Neural progenitor cell (in vitro differentiated cells): ENCODE data around the gene RALGDS. TPM values are rescaled to one million over a fixed set of nuclear protein-coding genes. Genes with fewer than 3 reads are reported as not detected.

Experiments
- DNase-seq: peaks from one replicate; pipeline ENCODE4 v3.0.0-alpha.2; 2016; ENCODE audit warnings: low spot score
- H2AFZ ChIP-seq: fragments of 200-600 bp; sonication (generic); replicated peaks from 2 replicates; pipeline ENCODE4 v1.6.1; 2016; ENCODE audit warnings: antibody characterized with exemption
- H3F3A ChIP-seq: fragments of 200-600 bp; sonication (generic); 2 replicates; pipeline ENCODE4 v1.6.1; 2016; ENCODE audit warnings: antibody characterized with exemption, low read depth
- H3K27ac ChIP-seq: fragments of 200-600 bp; sonication (generic); 2 replicates; pipeline ENCODE4 v1.5.1; 2016; ENCODE audit warnings: mild to moderate bottlenecking
- H3K27me3 ChIP-seq: fragments of 200-600 bp; sonication (generic); 2 replicates; pipeline ENCODE4 v1.6.1; 2016; ENCODE audit warnings: mild to moderate bottlenecking, moderate library complexity
- H3K36me3 ChIP-seq: fragments of 200-600 bp; sonication (generic); 2 replicates; pipeline ENCODE4 v1.5.1; 2016
- H3K4me1 ChIP-seq: fragments of 200-600 bp; sonication (generic); 2 replicates; pipeline ENCODE4 v1.6.1; 2016; ENCODE audit warnings: mixed run types
- H3K4me2 ChIP-seq: fragments of 200-600 bp; sonication (generic); 2 replicates; pipeline ENCODE4 v1.6.1; 2016
- H3K4me3 ChIP-seq: fragments of 200-600 bp; sonication (generic); 2 replicates; pipeline ENCODE4 v1.5.1; 2016
- H3K79me2 ChIP-seq: fragments of 200-600 bp; sonication (generic); 2 replicates; pipeline ENCODE4 v1.6.1; 2016; ENCODE audit warnings: low read depth
- H3K9ac ChIP-seq: fragments of 200-600 bp; sonication (generic); 2 replicates; pipeline ENCODE4 v1.6.1; 2016
- H3K9me3 ChIP-seq: fragments of 200-600 bp; sonication (generic); 2 replicates; pipeline ENCODE4 v1.5.1; 2016; ENCODE audit warnings: low read depth
- H4K20me1 ChIP-seq: fragments of 200-600 bp; sonication (generic); 2 replicates; pipeline ENCODE4 v1.6.1; 2016; ENCODE audit warnings: low read depth
- H3K27ac Mint-ChIP-seq: 3 replicates; pipeline ENCODE4 v1.8.0; 2021; ENCODE audit warnings: mixed read lengths
- H3K27me3 Mint-ChIP-seq: 2 replicates; pipeline ENCODE4 v1.8.0; 2022; ENCODE audit warnings: low read depth, mild to moderate bottlenecking, inconsistent platforms, moderate library complexity, mixed read lengths; ENCODE audit not compliant: insufficient read depth
- H3K36me3 Mint-ChIP-seq: 3 replicates; pipeline ENCODE4 v1.8.0; 2021; ENCODE audit warnings: mixed read lengths
- H3K4me1 Mint-ChIP-seq: 3 replicates; pipeline ENCODE4 v1.8.0; 2021; ENCODE audit warnings: mixed read lengths
- H3K4me3 Mint-ChIP-seq: 3 replicates; pipeline ENCODE4 v1.8.0; 2021; ENCODE audit warnings: mild to moderate bottlenecking, moderate library complexity, mixed read lengths
- H3K9me3 Mint-ChIP-seq: 3 replicates; pipeline ENCODE4 v1.8.0; 2020; ENCODE audit warnings: mixed read lengths
- EZH2 ChIP-seq: fragments of 200-600 bp; sonication (generic); IDR thresholded peaks from 2 replicates; pipeline ENCODE4 v1.6.1; 2017; ENCODE audit warnings: antibody characterized with exemption, mild to moderate bottlenecking, moderate library complexity
- EZH2phosphoT487 ChIP-seq: fragments of 200-600 bp; sonication (generic); IDR thresholded peaks from 2 replicates; pipeline ENCODE4 v1.6.1; 2017; ENCODE audit warnings: antibody characterized with exemption
- total RNA-seq: library from RNA; depleted of rRNA; stranded (reverse); fragments of >200 nt; gene quantifications from 2 replicates; pipeline ENCODE4 v1.2.3, GENCODE V29; 2015; ENCODE audit warnings: low replicate concordance
- TF ChIP-seq, protein P1 (sequence below): fragments of 200-600 bp; sonication (generic); IDR thresholded peaks from 2 replicates; pipeline ENCODE4 v1.5.1; 2017; ENCODE audit warnings: antibody characterized with exemption, mild to moderate bottlenecking

The RALGDS gene
- total RNA-seq, 1 donor from 2014 or later, result 24.1 TPM

DNA sequence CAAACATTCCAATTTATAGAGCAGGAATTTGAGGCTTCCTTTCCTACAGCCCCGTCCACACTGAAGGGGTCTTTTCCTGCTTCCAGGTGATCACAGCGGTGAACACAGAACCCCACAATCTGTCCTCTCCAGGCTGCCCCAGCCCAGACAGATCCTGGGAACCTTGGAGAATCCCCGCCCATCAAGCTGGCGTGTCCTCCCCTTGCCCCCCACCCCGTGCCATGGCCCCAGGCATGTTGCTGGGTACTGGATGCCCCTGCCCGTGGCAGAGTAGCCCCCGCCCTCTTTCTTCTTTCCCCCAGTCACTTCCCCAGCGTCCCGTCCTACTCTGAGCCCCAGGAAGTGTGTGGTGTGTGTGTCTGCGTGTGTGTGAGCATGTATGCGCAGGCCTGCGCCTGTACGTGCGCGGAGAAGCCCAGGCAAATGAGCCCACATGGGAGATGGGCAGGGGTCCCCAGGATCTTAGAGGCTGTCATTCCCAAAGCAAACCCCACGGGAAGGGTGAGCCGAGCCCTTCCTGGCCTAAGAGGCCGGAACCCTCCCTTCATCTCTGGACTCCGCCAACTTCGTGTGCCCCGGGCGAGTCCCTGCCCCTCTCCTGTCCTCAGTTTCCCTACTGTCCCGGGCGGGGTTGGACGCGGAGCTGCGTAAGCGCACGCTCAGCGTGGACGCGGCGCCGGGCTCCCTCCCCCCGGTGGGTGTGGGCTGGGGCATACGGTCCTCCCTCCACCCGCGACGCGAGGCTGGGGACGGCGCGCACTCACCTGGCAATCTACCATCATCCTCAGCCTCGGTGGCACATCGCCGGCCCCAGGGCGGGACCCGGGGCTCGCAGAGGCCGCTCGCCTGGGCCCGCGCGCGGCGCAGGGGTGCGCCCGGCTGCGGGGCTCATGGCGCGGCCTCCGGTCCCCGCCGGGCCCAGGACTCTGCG is 27.4 kb upstream of the RALGDS start:
- peak; percentile 48 for DNase-seq

GRCh38 chr9:133147412-133148198 is 26.6 kb upstream of the RALGDS start:
- Histone ChIP-seq H3K27me3 (no peaks in the 10 kb centered on the region), H3K9ac (no peak overlapping the region), H3K79me2 (peaks cover 50% of the 10 kb centered on the region), H4K20me1 (peaks cover 46% of the 10 kb centered on the region), H3F3A (peaks cover 19% of the 10 kb centered on the region), H3K4me1 (peaks cover 9% of the 10 kb centered on the region), H2AFZ (no peak overlapping the region), H3K27ac (no peak overlapping the region), H3K4me2 (peak overlapping the region; percentile 94), H3K36me3 (no peaks in the 10 kb centered on the region), H3K9me3 (no peaks in the 10 kb centered on the region), H3K4me3 (peak overlapping the region; percentile 64)
- no peaks in the 10 kb centered on the region for H3K36me3 Mint-ChIP-seq
- H3K27ac Mint-ChIP-seq, result peak overlapping the region; percentile 86
- no peaks in the 10 kb centered on the region for H3K9me3 Mint-ChIP-seq
- peaks cover 50% of the 10 kb centered on the region for H3K4me1 Mint-ChIP-seq
- H3K27me3 Mint-ChIP-seq, result peaks cover 14% of the 10 kb centered on the region
- DNase-seq, result peak; percentile 83
- TF ChIP-seq, protein P1, sequence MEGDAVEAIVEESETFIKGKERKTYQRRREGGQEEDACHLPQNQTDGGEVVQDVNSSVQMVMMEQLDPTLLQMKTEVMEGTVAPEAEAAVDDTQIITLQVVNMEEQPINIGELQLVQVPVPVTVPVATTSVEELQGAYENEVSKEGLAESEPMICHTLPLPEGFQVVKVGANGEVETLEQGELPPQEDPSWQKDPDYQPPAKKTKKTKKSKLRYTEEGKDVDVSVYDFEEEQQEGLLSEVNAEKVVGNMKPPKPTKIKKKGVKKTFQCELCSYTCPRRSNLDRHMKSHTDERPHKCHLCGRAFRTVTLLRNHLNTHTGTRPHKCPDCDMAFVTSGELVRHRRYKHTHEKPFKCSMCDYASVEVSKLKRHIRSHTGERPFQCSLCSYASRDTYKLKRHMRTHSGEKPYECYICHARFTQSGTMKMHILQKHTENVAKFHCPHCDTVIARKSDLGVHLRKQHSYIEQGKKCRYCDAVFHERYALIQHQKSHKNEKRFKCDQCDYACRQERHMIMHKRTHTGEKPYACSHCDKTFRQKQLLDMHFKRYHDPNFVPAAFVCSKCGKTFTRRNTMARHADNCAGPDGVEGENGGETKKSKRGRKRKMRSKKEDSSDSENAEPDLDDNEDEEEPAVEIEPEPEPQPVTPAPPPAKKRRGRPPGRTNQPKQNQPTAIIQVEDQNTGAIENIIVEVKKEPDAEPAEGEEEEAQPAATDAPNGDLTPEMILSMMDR, result peak; percentile 96
- no peak for TF ChIP-seq EZH2phosphoT487
- H3K4me3 Mint-ChIP-seq, result peak overlapping the region; percentile 94

More for the DNA sequence above, 27.4 kb upstream of the RALGDS start:
- H3K4me2 ChIP-seq, result peak overlapping the region; percentile 94
- Mint-ChIP-seq H3K27me3 (peaks cover 10% of the 10 kb centered on the region), H3K4me1 (peaks cover 50% of the 10 kb centered on the region), H3K27ac (peak overlapping the region; percentile 86), H3K4me3 (peak overlapping the region; percentile 94), H3K36me3 (no peaks in the 10 kb centered on the region), H3K9me3 (no peaks in the 10 kb centered on the region)
- TF ChIP-seq EZH2phosphoT487, result no peak
- TF ChIP-seq, protein P1, result no peak
- no peak for TF ChIP-seq EZH2
- H3F3A ChIP-seq, result peaks cover 19% of the 10 kb centered on the region
- no peaks in the 10 kb centered on the region for H3K9me3 ChIP-seq
- H3K36me3 ChIP-seq, result no peaks in the 10 kb centered on the region
- H4K20me1 ChIP-seq, result peaks cover 37% of the 10 kb centered on the region
- H3K79me2 ChIP-seq, result peaks cover 41% of the 10 kb centered on the region
- H3K27ac ChIP-seq, result no peak overlapping the region
- peak overlapping the region; percentile 94 for H2AFZ ChIP-seq
- peak overlapping the region; percentile 64 for H3K4me3 ChIP-seq
- H3K9ac ChIP-seq, result peak overlapping the region; percentile 68
- H3K27me3 ChIP-seq, result no peaks in the 10 kb centered on the region
- H3K4me1 ChIP-seq, result peaks cover 9% of the 10 kb centered on the region

GRCh38 chr9:133146746-133147411 is 25.8 kb upstream of the RALGDS start:
- no peak for DNase-seq
- Histone ChIP-seq H3K4me2 (peak overlapping the region; percentile 94), H3K4me3 (no peak overlapping the region), H3K27me3 (no peaks in the 10 kb centered on the region), H3K9me3 (no peaks in the 10 kb centered on the region), H3K4me1 (peaks cover 9% of the 10 kb centered on the region), H3K79me2 (peaks cover 57% of the 10 kb centered on the region), H4K20me1 (peaks cover 53% of the 10 kb centered on the region), H3F3A (peaks cover 19% of the 10 kb centered on the region), H2AFZ (no peak overlapping the region), H3K36me3 (no peaks in the 10 kb centered on the region), H3K27ac (no peak overlapping the region), H3K9ac (no peak overlapping the region)
- Mint-ChIP-seq H3K36me3 (no peaks in the 10 kb centered on the region), H3K9me3 (no peaks in the 10 kb centered on the region), H3K4me3 (peak overlapping the region; percentile 94), H3K27ac (no peak overlapping the region), H3K27me3 (peaks cover 14% of the 10 kb centered on the region), H3K4me1 (peaks cover 50% of the 10 kb centered on the region)
- no peak for TF ChIP-seq EZH2
- TF ChIP-seq EZH2phosphoT487, result no peak
- TF ChIP-seq, protein P1, result no peak
